Esophagus (tissue), 2 donors: Measurements from ENCODE around the gene NOL4L. TPM values are rescaled to one million over a fixed set of nuclear protein-coding genes. Genes with fewer than 3 reads are reported as not detected.
A peak's percentile ranks its signal among the peaks of the same experiment; 100 is the strongest.

ENCODE experiments used
- H3K27ac ChIP-seq, 2 donors: one replicate each; pipeline ENCODE4 v1.5.1; 2013; ENCODE audit warnings: low read depth in 2 of 2, mild to moderate bottlenecking in 2 of 2, inconsistent platforms in 1 of 2, low read length in 1 of 2, moderate library complexity in 1 of 2
- H3K27me3 ChIP-seq, 2 donors: one replicate each; pipeline ENCODE4 v1.6.1; 2013; ENCODE audit warnings: low read length in 2 of 2, control low read depth in 1 of 2, mild to moderate bottlenecking in 1 of 2; ENCODE audit not compliant: insufficient read depth in 2 of 2, control insufficient read depth in 1 of 2
- H3K36me3 ChIP-seq, 2 donors: one replicate each; pipeline ENCODE4 v1.6.1; 2013; ENCODE audit warnings: low read length in 1 of 2; ENCODE audit not compliant: control insufficient read depth in 2 of 2, insufficient read depth in 2 of 2
- H3K4me1 ChIP-seq, 2 donors: one replicate each; pipeline ENCODE4 v1.6.1; 2013; ENCODE audit warnings: low read length in 1 of 2; ENCODE audit not compliant: control insufficient read depth in 2 of 2, insufficient read depth in 2 of 2
- H3K4me3 ChIP-seq, 2 donors: one replicate each; pipeline ENCODE4 v1.5.1; 2013; ENCODE audit warnings: low read length in 2 of 2, mild to moderate bottlenecking in 2 of 2, low read depth in 1 of 2, moderate library complexity in 1 of 2
- H3K9me3 ChIP-seq, 2 donors: one replicate each; pipeline ENCODE4 v1.6.1; 2013; ENCODE audit warnings: mild to moderate bottlenecking in 2 of 2, low read depth in 1 of 2, low read length in 1 of 2, moderate library complexity in 1 of 2; ENCODE audit not compliant: control insufficient read depth in 2 of 2, insufficient read depth in 1 of 2
- WGBS, 2 donors: extraction: QIAGEN DNeasy Blood & Tissue Kit; methylation state at CpG; one replicate each; pipeline ENCODE4 v1.1.7; 2013; 5-methylcytosine and 5-hydroxymethylcytosine counted together
- polyA plus RNA-seq, 2 donors: library from polyadenylated mRNA; stranded (reverse); fragments of 200-250 nt; gene quantifications; one replicate each; pipeline ENCODE4 v1.2.3, GENCODE V29; 2013
- donor health status: healthy with polysubstance abuse.
- donor health status: Bipolar disorder and iron deficiency.

Gene NOL4L
- polyA plus RNA-seq, 2 donors = 1.1 to 1.2 TPM

GRCh38 chr20:32465092-32465900 is 119.8 kb downstream of the NOL4L start:
- 62 to 73% methylated on average over 23 to 24 of the region's 24 CpGs for WGBS, 2 donors
- H3K36me3 ChIP-seq = no peaks in the 10 kb centered on the region
- H3K27me3 ChIP-seq = no peaks in the 10 kb centered on the region
- no peak overlapping the region for H3K4me3 ChIP-seq
- H3K9me3 ChIP-seq = no peaks in the 10 kb centered on the region
- H3K4me1 ChIP-seq = peaks cover 0 to 3% of the 10 kb centered on the region in 2 donors
- peak overlapping the region; percentile 50 to 63 for H3K27ac ChIP-seq

GRCh38 chr20:32464401-32465091 is 120.6 kb downstream of the NOL4L start:
- 74 to 86% methylated on average over 20 of the region's 20 CpGs for WGBS, 2 donors
- Histone ChIP-seq H3K4me3 (no peak overlapping the region), H3K4me1 (peaks cover 0 to 3% of the 10 kb centered on the region in 2 donors), H3K27me3 (no peaks in the 10 kb centered on the region), H3K9me3 (no peaks in the 10 kb centered on the region), H3K27ac (peak overlapping the region; percentile 17 to 50), H3K36me3 (no peaks in the 10 kb centered on the region)

GRCh38 chr20:32463642-32464400 is 121.3 kb downstream of the NOL4L start:
- H3K27ac ChIP-seq = peak overlapping the region; percentile 17 to 37
- no peaks in the 10 kb centered on the region for H3K27me3 ChIP-seq
- peaks cover 0 to 3% of the 10 kb centered on the region in 2 donors for H3K4me1 ChIP-seq
- H3K36me3 ChIP-seq = no peaks in the 10 kb centered on the region
- no peak overlapping the region for H3K4me3 ChIP-seq
- WGBS, 2 donors = 58 to 64% methylated on average over 26 to 28 of the region's 28 CpGs
- no peaks in the 10 kb centered on the region for H3K9me3 ChIP-seq

- Histone ChIP-seq H3K4me3 (no peak overlapping the region), H3K27me3 (no peaks in the 10 kb centered on the region), H3K9me3 (no peaks in the 10 kb centered on the region), H3K27ac (no peak overlapping the region), H3K36me3 (no peaks in the 10 kb centered on the region), H3K4me1 (peaks cover 0 to 3% of the 10 kb centered on the region in 2 donors)
- WGBS, 2 donors = 65 to 81% methylated on average over 15 of the region's 15 CpGs
These were observed 122.1 kb downstream of the NOL4L start for GRCh38 chr20:32462900-32463641.

GRCh38 chr20:32461836-32462600 is 123.1 kb downstream of the NOL4L start:
- Histone ChIP-seq H3K36me3 (no peaks in the 10 kb centered on the region), H3K4me1 (peaks cover 0 to 3% of the 10 kb centered on the region in 2 donors), H3K27me3 (no peaks in the 10 kb centered on the region), H3K27ac (no peak overlapping the region), H3K9me3 (no peaks in the 10 kb centered on the region), H3K4me3 (no peak overlapping the region)
- WGBS, 2 donors = 89 to 94% methylated on average over 17 of the region's 17 CpGs

- Histone ChIP-seq H3K27ac (no peak overlapping the region), H3K4me3 (no peak overlapping the region), H3K36me3 (no peaks in the 10 kb centered on the region), H3K9me3 (no peaks in the 10 kb centered on the region), H3K27me3 (no peaks in the 10 kb centered on the region), H3K4me1 (peaks cover 0 to 3% of the 10 kb centered on the region in 2 donors)
- WGBS, 2 donors = 93% methylated on average over 23 to 24 of the region's 24 CpGs
These were observed 124.3 kb downstream of the NOL4L start for GRCh38 chr20:32460683-32461320.

GRCh38 chr20:32460231-32460630 is 124.9 kb downstream of the NOL4L start:
- 88 to 91% methylated on average over 14 to 15 of the region's 15 CpGs for WGBS, 2 donors
- no peaks in the 10 kb centered on the region for H3K36me3 ChIP-seq
- no peaks in the 10 kb centered on the region for H3K4me1 ChIP-seq

GRCh38 chr20:32458837-32459220 is 126.3 kb downstream of the NOL4L start:
- Histone ChIP-seq H3K9me3 (no peaks in the 10 kb centered on the region), H3K27ac (no peak overlapping the region), H3K4me1 (no peaks in the 10 kb centered on the region), H3K36me3 (peaks cover 0 to 4% of the 10 kb centered on the region in 2 donors), H3K4me3 (no peak overlapping the region), H3K27me3 (no peaks in the 10 kb centered on the region)
- WGBS, 2 donors = 77 to 79% methylated on average over 12 of the region's 12 CpGs

More at GRCh38 chr20:32460231-32460630, 124.9 kb downstream of the NOL4L start:
- Histone ChIP-seq H3K27ac (no peak overlapping the region), H3K9me3 (no peaks in the 10 kb centered on the region), H3K27me3 (no peaks in the 10 kb centered on the region), H3K4me3 (no peak overlapping the region)
